OCI-LY3 (cell line): ENCODE results near the gene MYH9.

Experiments
- H2AFZ ChIP-seq: fragments of 200-600, 300-600 bp; shearing (Covaris generic); 2 replicates; pipeline ENCODE4 v1.6.0; 2014; ENCODE audit warnings: antibody characterized with exemption, low read depth, low read length
- H3K27ac ChIP-seq: fragments of 200-600, 300-600 bp; sonication (generic); 2 replicates; pipeline ENCODE4 v1.5.1; 2014; ENCODE audit warnings: mild to moderate bottlenecking, low read length, moderate library complexity, mixed read lengths
- H3K27me3 ChIP-seq: fragments of 200-600, 300-600 bp; sonication (generic); 2 replicates; pipeline ENCODE4 v1.6.1; 2014; ENCODE audit warnings: low read depth, low read length, mixed read lengths
- H3K36me3 ChIP-seq: fragments of 200-600, 300-600 bp; sonication (generic); replicated peaks from 2 replicates; pipeline ENCODE3; 2014; ENCODE audit warnings: low read depth, low read length, mixed read lengths
- H3K4me1 ChIP-seq: fragments of 300-600, 200-600 bp; sonication (generic); 2 replicates; pipeline ENCODE4 v1.6.1; 2014; ENCODE audit warnings: low read length, mixed read lengths
- H3K4me2 ChIP-seq: fragments of 200-600, 300-600 bp; sonication (generic); 2 replicates; pipeline ENCODE4 v1.6.1; 2014; ENCODE audit warnings: low read length, mixed read lengths
- H3K4me3 ChIP-seq: fragments of 300-600, 200-600 bp; sonication (generic); 2 replicates; pipeline ENCODE4 v1.5.1; 2014; ENCODE audit warnings: antibody characterized with exemption, mild to moderate bottlenecking, low read length, moderate library complexity
- H3K79me2 ChIP-seq: fragments of 300-600, 200-600 bp; shearing (Covaris generic); 2 replicates; pipeline ENCODE4 v1.6.1; 2014; ENCODE audit warnings: mild to moderate bottlenecking, low read length, mixed read lengths
- H3K9ac ChIP-seq: fragments of 300-600, 200-600 bp; shearing (Covaris generic); 2 replicates; pipeline ENCODE4 v1.6.0; 2014; ENCODE audit warnings: mild to moderate bottlenecking, low read length, moderate library complexity
- H3K9me3 ChIP-seq: fragments of 200-600, 300-600 bp; shearing (Covaris generic); 2 replicates; pipeline ENCODE4 v1.6.1; 2014; ENCODE audit warnings: low read length, mixed read lengths; ENCODE audit not compliant: insufficient read depth
- H4K20me1 ChIP-seq: fragments of 200-600, 300-600 bp; sonication (generic); 2 replicates; pipeline ENCODE4 v1.6.1; 2016; ENCODE audit warnings: low read length, mixed read lengths; ENCODE audit not compliant: insufficient read depth
- CTCF ChIP-seq: fragments of 200-600, 300-600 bp; sonication (generic); IDR thresholded peaks from 2 replicates; pipeline ENCODE4 v1.5.1; 2014; ENCODE audit warnings: antibody characterized with exemption, low read length, low read depth
- EZH2phosphoT487 ChIP-seq: fragments of 200-600 bp; shearing (Covaris generic); IDR thresholded peaks from 2 replicates; pipeline ENCODE4 v1.6.1; 2018; ENCODE audit warnings: antibody characterized with exemption, mixed run types, low read depth

The MYH9 gene

GRCh38 chr22:36305813-36306212 is 82.0 kb downstream of the MYH9 start:
- Histone ChIP-seq H3K4me2 (no peak overlapping the region), H3K27me3 (no peaks in the 10 kb centered on the region), H3K9ac (no peak overlapping the region), H4K20me1 (peaks cover 6% of the 10 kb centered on the region), H3K36me3 (peaks cover 82% of the 10 kb centered on the region), H3K9me3 (no peaks in the 10 kb centered on the region), H3K27ac (no peak overlapping the region), H3K4me3 (no peak overlapping the region), H3K79me2 (0 out of 2 replicates have a peak, but pooled peaks cover 10% of the 10 kb centered on the region), H3K4me1 (no peaks in the 10 kb centered on the region), H2AFZ (no peak overlapping the region)
- TF ChIP-seq CTCF, result no peak
- no peak for TF ChIP-seq EZH2phosphoT487

GRCh38 chr22:36304429-36304828 is 83.3 kb downstream of the MYH9 start:
- H3K79me2 ChIP-seq, result 0 out of 2 replicates have a peak, but pooled peaks cover 9% of the 10 kb centered on the region
- H3K27me3 ChIP-seq, result no peaks in the 10 kb centered on the region
- TF ChIP-seq EZH2phosphoT487 (no peak), CTCF (no peak)
- H3K27ac ChIP-seq, result no peak overlapping the region
- no peaks in the 10 kb centered on the region for H3K4me1 ChIP-seq
- H2AFZ ChIP-seq, result no peak overlapping the region
- H3K4me3 ChIP-seq, result no peak overlapping the region
- peaks cover 89% of the 10 kb centered on the region for H3K36me3 ChIP-seq
- no peak overlapping the region for H3K9ac ChIP-seq
- no peak overlapping the region for H3K4me2 ChIP-seq
- peaks cover 6% of the 10 kb centered on the region for H4K20me1 ChIP-seq
- no peaks in the 10 kb centered on the region for H3K9me3 ChIP-seq

- peaks cover 89% of the 10 kb centered on the region for H3K36me3 ChIP-seq
These were observed 83.9 kb downstream of the MYH9 start for GRCh38 chr22:36303874-36304273.

GRCh38 chr22:36303115-36303467 is 84.7 kb downstream of the MYH9 start:
- Histone ChIP-seq H3K27ac (no peak overlapping the region), H4K20me1 (peaks cover 6% of the 10 kb centered on the region), H3K4me3 (no peak overlapping the region), H3K36me3 (peaks cover 91% of the 10 kb centered on the region), H3K27me3 (no peaks in the 10 kb centered on the region), H2AFZ (no peak overlapping the region), H3K79me2 (0 out of 2 replicates have a peak, but pooled peaks cover 5% of the 10 kb centered on the region), H3K4me1 (no peaks in the 10 kb centered on the region), H3K9ac (no peak overlapping the region), H3K4me2 (no peak overlapping the region), H3K9me3 (no peaks in the 10 kb centered on the region)
- TF ChIP-seq CTCF (no peak), EZH2phosphoT487 (no peak)

More at GRCh38 chr22:36303874-36304273, 83.9 kb downstream of the MYH9 start:
- Histone ChIP-seq H2AFZ (no peak overlapping the region), H3K27me3 (no peaks in the 10 kb centered on the region), H4K20me1 (peaks cover 6% of the 10 kb centered on the region), H3K79me2 (0 out of 2 replicates have a peak, but pooled peaks cover 5% of the 10 kb centered on the region), H3K9ac (no peak overlapping the region), H3K4me2 (no peak overlapping the region), H3K4me1 (no peaks in the 10 kb centered on the region), H3K4me3 (no peak overlapping the region), H3K27ac (no peak overlapping the region), H3K9me3 (no peaks in the 10 kb centered on the region)
- TF ChIP-seq CTCF, result no peak
- no peak for TF ChIP-seq EZH2phosphoT487
